Body of pancreas (tissue), 4 donors: ENCODE data around the gene PDLIM3. TPM values are rescaled to one million over a fixed set of nuclear protein-coding genes. Genes with fewer than 3 reads are reported as not detected.

Experiments used
- ATAC-seq: fragments of 150-250 bp; one replicate; pipeline ENCODE4 v1.9.1; 2016
- DNase-seq, 4 donors: peaks; one replicate each; pipeline ENCODE4 v3.0.0-alpha.2; 2019
- H3K27ac ChIP-seq, 4 donors: fragments of 200-600 bp; sonication (generic); 1 replicate in 3 of 4; 2 replicates in 1 of 4; pipeline versions ENCODE4 v1.5.1 to v1.6.1; 2016 to 2019; ENCODE audit warnings: mild to moderate bottlenecking in 1 of 4, mixed read lengths in 1 of 4, moderate library complexity in 1 of 4
- H3K27me3 ChIP-seq, 2 donors: fragments of 200-600 bp; sonication (generic); one replicate each; pipeline ENCODE4 v1.6.0; 2016; ENCODE audit warnings: mild to moderate bottlenecking in 1 of 2
- H3K36me3 ChIP-seq, 2 donors: fragments of 200-600 bp; sonication (generic); replicated peaks in 1 of 2; 2 replicates each; pipeline ENCODE4 v1.5.1; 2016; ENCODE audit warnings: low read depth in 2 of 2; ENCODE audit not compliant: insufficient read depth in 1 of 2
- H3K4me1 ChIP-seq: fragments of 200-600 bp; sonication (generic); one replicate; pipeline ENCODE4 v1.6.0; 2016
- H3K4me3 ChIP-seq, 2 donors: fragments of 200-600 bp; sonication (generic); 1 replicate in 1 of 2; 2 replicates in 1 of 2; pipeline ENCODE4 v1.5.1; 2016 to 2019
- H3K9me3 ChIP-seq, 3 donors: fragments of 200-600 bp; sonication (generic); 1 replicate in 2 of 3; 2 replicates in 1 of 3; pipeline ENCODE4 v1.5.1; 2016
- CTCF ChIP-seq, 7 experiments: fragments of 450-650 bp in 4 of 7; fragments of 200-600 bp in 3 of 7; sonication (generic) in 3 of 7; IDR thresholded peaks; one replicate each; pipeline ENCODE4 v1.5.1; 2016 to 2019; ENCODE audit warnings: antibody characterized with exemption in 7 of 7
- POLR2A ChIP-seq, 3 donors: fragments of 450-650 bp; IDR thresholded peaks; one replicate each; pipeline ENCODE4 v1.6.1; 2016; ENCODE audit warnings: antibody characterized with exemption in 3 of 3, mild to moderate bottlenecking in 2 of 3
- WGBS, 2 donors: methylation state at CpG; one replicate each; pipeline ENCODE4 v1.1.5; 2017; 5-methylcytosine and 5-hydroxymethylcytosine counted together
- intact Hi-C: fragments of 100-400 bp; cut with DNase I; formaldehyde crosslinking; loops from one replicate; pipeline ENCODE4 v1.15.1; 2023
- total RNA-seq, 2 donors: library from RNA; depleted of rRNA; stranded (reverse); fragments of >200 nt; gene quantifications; one replicate each; pipeline ENCODE4 v1.1.0, GENCODE V29; 2016

Gene PDLIM3
- total RNA-seq, 2 donors from 2014 or later = 22.1 to 40.2 TPM

- H3K9me3 ChIP-seq = no peaks in the 10 kb centered on the region
- H3K4me3 ChIP-seq = no peak overlapping the region
- intact Hi-C loops = no loop called here
- H3K4me1 ChIP-seq = peaks cover 6% of the 10 kb centered on the region
- H3K36me3 ChIP-seq = no peaks in the 10 kb centered on the region
- H3K27me3 ChIP-seq = no peaks in the 10 kb centered on the region
- ATAC-seq (no peak), DNase-seq (no peak)
- TF ChIP-seq POLR2A (IDR thresholded peaks at IDR 0.05) (no peak), CTCF (IDR thresholded peaks at IDR 0.05) (no peak)
- no peak overlapping the region for H3K27ac ChIP-seq
- 76 to 86% methylated on average over 8 of the region's 8 CpGs for WGBS, 2 donors
These were observed 4.7 kb upstream of the PDLIM3 start for GRCh38 chr4:185540040-185540439.

GRCh38 chr4:185538806-185539205, 3.5 kb upstream of the PDLIM3 start:
- intact Hi-C loops = no loop called here
- WGBS, 2 donors = 59 to 67% methylated on average over 1 of the region's 1 CpG
- ATAC-seq (no peak), DNase-seq (no peak)
- Histone ChIP-seq H3K9me3 (no peaks in the 10 kb centered on the region), H3K4me1 (peaks cover 6% of the 10 kb centered on the region), H3K4me3 (no peak overlapping the region), H3K27me3 (no peaks in the 10 kb centered on the region), H3K36me3 (no peaks in the 10 kb centered on the region), H3K27ac (no peak overlapping the region)
- TF ChIP-seq CTCF (IDR thresholded peaks at IDR 0.05) = no peak
- no peak for TF ChIP-seq POLR2A (IDR thresholded peaks at IDR 0.05)

GRCh38 chr4:185536411-185536709, 1.1 kb upstream of the PDLIM3 start:
- DNase-seq (peak in 3 of 4 donors; percentile 24 to 27 (median 26)), ATAC-seq (no peak)
- Histone ChIP-seq H3K27me3 (no peaks in the 10 kb centered on the region), H3K4me3 (no peak overlapping the region), H3K27ac (no peak overlapping the region), H3K4me1 (peaks cover 6% of the 10 kb centered on the region), H3K36me3 (no peaks in the 10 kb centered on the region), H3K9me3 (no peaks in the 10 kb centered on the region)
- TF ChIP-seq CTCF (IDR thresholded peaks at IDR 0.05) (no peak), POLR2A (IDR thresholded peaks at IDR 0.05) (no peak)
- intact Hi-C loops = no loop called here
- 10 to 16% methylated on average over 4 of the region's 4 CpGs for WGBS, 2 donors

- H3K27ac ChIP-seq = peak overlapping the region; percentile 18 to 87 (median 78)
- H3K4me1 ChIP-seq = peaks cover 6% of the 10 kb centered on the region
- H3K36me3 ChIP-seq = no peaks in the 10 kb centered on the region
- no peaks in the 10 kb centered on the region for H3K9me3 ChIP-seq
- no peak for TF ChIP-seq CTCF (IDR thresholded peaks at IDR 0.05)
- no peak for TF ChIP-seq POLR2A (IDR thresholded peaks at IDR 0.05)
- peak overlapping the region; percentile 6 to 39 for H3K4me3 ChIP-seq
- intact Hi-C loops = no loop called here
- DNase-seq = peak in 1 of 4 donors; percentile 61
- no peaks in the 10 kb centered on the region for H3K27me3 ChIP-seq
- ATAC-seq = no peak
- whole genome bisulfite sequencing, 2 donors = 7 to 8% methylated on average over 29 to 30 of the region's 32 CpGs
These were observed 504 bp upstream of the PDLIM3 start for GRCh38 chr4:185535612-185536410.

- Histone ChIP-seq H3K4me3 (peak overlapping the region in 1 of 2 donors; percentile 39), H3K4me1 (peaks cover 6% of the 10 kb centered on the region), H3K27ac (peak overlapping the region in 3 of 4 donors; percentile 73 to 87 (median 82)), H3K36me3 (no peaks in the 10 kb centered on the region), H3K9me3 (no peaks in the 10 kb centered on the region), H3K27me3 (no peaks in the 10 kb centered on the region)
- TF ChIP-seq CTCF (IDR thresholded peaks at IDR 0.05) = no peak
- TF ChIP-seq POLR2A (IDR thresholded peaks at IDR 0.05) = no peak
- no peak for ATAC-seq
- DNase-seq = no peak
- intact Hi-C loops = no loop called here
- 1 to 3% methylated on average over 10 of the region's 10 CpGs for WGBS, 2 donors
These were observed 819 bp downstream of the PDLIM3 start for GRCh38 chr4:185534511-185534865.
